DOHH2 (cell line): ENCODE results near the gene SUPT7L.

Experiments used
- CTCF ChIP-seq: fragments of 200-600 bp; sonication (generic); IDR thresholded peaks from one replicate; pipeline ENCODE4 v1.5.1; 2014; ENCODE audit warnings: antibody characterized with exemption, mild to moderate bottlenecking, low read depth, low read length; ENCODE audit not compliant: poor library complexity, severe bottlenecking
- EZH2phosphoT487 ChIP-seq: fragments of 200-600 bp; sonication (generic); IDR thresholded peaks from 2 replicates; pipeline ENCODE4 v1.6.1; 2017; ENCODE audit warnings: borderline replicate concordance, mild to moderate bottlenecking, antibody characterized with exemption, low read length, moderate library complexity, mixed read lengths

- TF ChIP-seq CTCF (no peak), EZH2phosphoT487 (no peak)
Observed at GRCh38 chr2:27708257-27708654, 44.8 kb upstream of the SUPT7L start.
